ENCODE measurements around the gene NXPE3.

NXPE3 gene

DNA sequence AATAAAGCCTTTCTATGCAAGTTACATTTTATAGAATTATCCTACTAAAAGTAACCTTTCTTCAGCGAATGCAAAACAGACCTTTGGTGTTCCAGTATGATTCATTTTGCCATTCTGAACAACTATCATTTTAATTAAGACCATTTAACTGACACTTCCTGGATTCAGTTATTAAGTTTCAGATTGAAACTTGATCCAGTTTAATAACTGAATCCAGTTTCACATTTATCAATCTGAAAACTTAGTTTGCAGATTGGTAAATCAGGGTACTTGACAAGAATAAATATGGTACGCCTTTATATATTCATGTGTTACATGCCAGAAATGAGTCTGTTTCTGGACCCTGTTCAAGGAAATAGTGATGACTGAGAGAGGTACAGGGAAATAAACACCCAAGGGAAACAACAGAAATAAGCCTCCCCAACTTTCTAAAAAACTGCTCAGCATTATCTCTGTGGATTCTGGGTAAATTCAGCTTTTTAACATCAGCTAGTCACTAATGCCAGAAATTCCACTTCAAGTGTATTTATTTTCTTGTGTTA is 47.0 kb downstream of the NXPE3 start:
- no peak for DNase-seq (ENCODE audit: low read depth in 1 of 2, low spot score in 1 of 2)
- in situ Hi-C loops (cut with HindIII; ENCODE audit: low pct_unique_long_range_greater_than_20kb, low sequenced_read_pairs), result no loop called here
- no peak for TF ChIP-seq JUND (IDR thresholded peaks at IDR 0.05; ENCODE audit: low read depth)

GRCh38 chr3:101827211-101828174 is 48.5 kb downstream of the NXPE3 start:
- no peak for TF ChIP-seq JUND (IDR thresholded peaks at IDR 0.05; ENCODE audit: low read depth)
- DNase-seq (ENCODE audit: low read depth in 1 of 2, low spot score in 1 of 2), result peak in 1 of 2 experiments; percentile 60
- in situ Hi-C loops (cut with HindIII; ENCODE audit: low pct_unique_long_range_greater_than_20kb, low sequenced_read_pairs), result no loop called here

DNA sequence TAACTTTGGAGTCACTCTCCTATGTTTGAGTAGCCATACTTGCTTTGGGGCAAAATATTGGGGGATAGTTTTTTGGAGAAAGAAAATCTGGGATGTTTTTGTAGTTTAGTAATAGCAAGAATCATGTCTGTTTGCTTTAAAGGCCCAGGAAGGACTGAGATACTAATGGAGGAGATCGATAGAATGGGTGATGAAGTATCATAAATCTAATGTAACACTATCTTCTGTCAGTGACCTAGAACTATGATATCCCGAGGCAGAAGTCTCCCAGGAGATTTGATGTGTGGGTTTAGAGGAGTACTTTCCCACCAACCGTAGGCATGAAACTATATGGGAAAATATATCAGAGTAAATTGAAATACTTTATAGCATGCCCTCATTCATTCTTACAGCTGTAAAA is 49.3 kb downstream of the NXPE3 start:
- TF ChIP-seq JUND (IDR thresholded peaks at IDR 0.05; ENCODE audit: low read depth), result no peak
- in situ Hi-C loops (cut with HindIII; ENCODE audit: low pct_unique_long_range_greater_than_20kb, low sequenced_read_pairs), result no loop called here
- no peak for DNase-seq (ENCODE audit: low read depth in 1 of 2, low spot score in 1 of 2)

DNA sequence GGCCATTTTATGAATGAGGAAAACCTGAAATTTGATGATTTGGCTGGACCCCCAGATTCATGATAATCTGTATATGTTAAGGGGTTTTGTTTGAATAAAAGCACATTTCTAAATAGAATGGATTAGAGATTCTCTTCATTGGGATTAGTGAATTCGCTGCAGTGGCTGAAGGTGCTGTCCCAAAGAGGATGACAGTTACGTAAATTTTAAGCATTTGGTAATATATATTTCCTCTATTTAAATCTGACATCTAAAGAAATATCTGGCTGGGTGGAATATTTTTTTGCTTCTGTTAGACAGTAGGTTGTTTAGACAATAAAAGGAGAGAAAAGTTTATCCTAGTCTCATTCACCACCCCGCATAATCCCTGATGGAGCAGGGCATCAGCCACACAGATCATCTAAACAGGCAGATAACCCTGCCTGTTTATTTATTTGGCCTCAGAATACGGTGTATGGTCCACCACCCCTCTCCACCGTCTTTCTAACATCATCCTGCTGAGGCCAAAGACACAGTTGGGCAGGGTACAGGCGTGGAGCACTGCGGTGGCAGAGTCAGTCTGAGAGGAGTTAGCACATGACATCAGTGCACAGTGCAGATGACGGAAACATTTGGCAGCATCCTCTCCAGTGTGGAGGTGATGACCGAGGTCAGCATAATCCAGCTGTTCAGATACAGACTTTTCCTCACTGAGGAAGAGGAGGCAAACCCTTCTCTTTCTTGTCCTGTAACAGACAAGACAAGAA is 49.9 kb downstream of the NXPE3 start:
- in situ Hi-C loops (cut with HindIII; ENCODE audit: low pct_unique_long_range_greater_than_20kb, low sequenced_read_pairs), result no loop called here
- DNase-seq (ENCODE audit: low read depth in 1 of 2, low spot score in 1 of 2), result no peak
- no peak for TF ChIP-seq JUND (IDR thresholded peaks at IDR 0.05; ENCODE audit: low read depth)

GRCh38 chr3:101829437-101829830 is 50.4 kb downstream of the NXPE3 start:
- DNase-seq (ENCODE audit: low read depth in 1 of 2, low spot score in 1 of 2), result no peak
- no peak for TF ChIP-seq JUND (IDR thresholded peaks at IDR 0.05; ENCODE audit: low read depth)
- in situ Hi-C loops (cut with HindIII; ENCODE audit: low pct_unique_long_range_greater_than_20kb, low sequenced_read_pairs), result no loop called here

DNA sequence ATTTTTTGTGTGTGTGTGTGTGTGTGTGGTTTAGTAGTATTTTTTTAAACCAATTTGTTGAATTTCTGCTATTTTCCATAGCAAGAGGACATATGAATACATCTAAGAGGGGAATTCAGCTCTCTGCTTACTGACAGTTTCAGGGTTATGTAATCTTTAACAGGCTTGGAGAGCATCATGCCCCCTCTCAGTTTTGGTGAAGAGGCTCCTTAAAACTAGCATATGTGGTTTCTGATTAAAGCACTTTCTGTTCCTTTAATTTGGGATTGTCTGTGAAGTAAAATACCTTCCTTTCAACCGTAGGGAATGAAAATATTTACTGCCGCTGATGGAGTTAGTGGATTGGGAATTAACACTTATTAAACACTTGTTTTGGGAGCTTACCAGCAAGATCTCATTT is 50.9 kb downstream of the NXPE3 start:
- no peak for DNase-seq (ENCODE audit: low read depth in 1 of 2, low spot score in 1 of 2)
- TF ChIP-seq JUND (IDR thresholded peaks at IDR 0.05; ENCODE audit: low read depth), result no peak
- in situ Hi-C loops (cut with HindIII; ENCODE audit: low pct_unique_long_range_greater_than_20kb, low sequenced_read_pairs), result no loop called here

- TF ChIP-seq JUND (IDR thresholded peaks at IDR 0.05; ENCODE audit: low read depth), result no peak
- in situ Hi-C loops (cut with HindIII; ENCODE audit: low pct_unique_long_range_greater_than_20kb, low sequenced_read_pairs), result no loop called here
- no peak for DNase-seq (ENCODE audit: low read depth in 1 of 2, low spot score in 1 of 2)
Measured at GRCh38 chr3:101833446-101833974, 54.5 kb downstream of the NXPE3 start.

DNA sequence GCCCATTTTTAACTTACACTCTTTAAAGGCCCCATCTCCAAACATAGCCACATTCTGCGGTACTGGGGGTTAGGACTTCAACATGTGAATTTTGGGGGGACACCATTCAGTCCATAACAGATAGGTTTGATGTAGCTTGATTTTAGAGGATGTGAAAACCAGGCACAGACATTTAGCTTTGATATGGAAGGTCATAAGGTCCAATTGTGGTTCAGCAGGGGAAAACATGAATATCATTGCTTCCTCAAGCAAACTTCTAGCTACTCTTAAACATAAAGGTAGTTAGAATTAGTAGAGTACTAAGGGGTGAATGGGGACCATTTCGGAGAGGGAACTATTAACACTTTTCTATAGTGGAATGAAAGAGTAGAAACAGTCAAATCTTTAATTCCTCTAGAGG is 56.7 kb downstream of the NXPE3 start:
- no peak for DNase-seq (ENCODE audit: low read depth in 1 of 2, low spot score in 1 of 2)
- no peak for TF ChIP-seq JUND (IDR thresholded peaks at IDR 0.05; ENCODE audit: low read depth)
- in situ Hi-C loops (cut with HindIII; ENCODE audit: low pct_unique_long_range_greater_than_20kb, low sequenced_read_pairs), result no loop called here

- in situ Hi-C loops (cut with HindIII; ENCODE audit: low pct_unique_long_range_greater_than_20kb, low sequenced_read_pairs), result no loop called here
- TF ChIP-seq JUND (IDR thresholded peaks at IDR 0.05; ENCODE audit: low read depth), result no peak
- DNase-seq (ENCODE audit: low read depth in 1 of 2, low spot score in 1 of 2), result no peak
Measured at GRCh38 chr3:101836160-101836559, 57.1 kb downstream of the NXPE3 start.

DNA sequence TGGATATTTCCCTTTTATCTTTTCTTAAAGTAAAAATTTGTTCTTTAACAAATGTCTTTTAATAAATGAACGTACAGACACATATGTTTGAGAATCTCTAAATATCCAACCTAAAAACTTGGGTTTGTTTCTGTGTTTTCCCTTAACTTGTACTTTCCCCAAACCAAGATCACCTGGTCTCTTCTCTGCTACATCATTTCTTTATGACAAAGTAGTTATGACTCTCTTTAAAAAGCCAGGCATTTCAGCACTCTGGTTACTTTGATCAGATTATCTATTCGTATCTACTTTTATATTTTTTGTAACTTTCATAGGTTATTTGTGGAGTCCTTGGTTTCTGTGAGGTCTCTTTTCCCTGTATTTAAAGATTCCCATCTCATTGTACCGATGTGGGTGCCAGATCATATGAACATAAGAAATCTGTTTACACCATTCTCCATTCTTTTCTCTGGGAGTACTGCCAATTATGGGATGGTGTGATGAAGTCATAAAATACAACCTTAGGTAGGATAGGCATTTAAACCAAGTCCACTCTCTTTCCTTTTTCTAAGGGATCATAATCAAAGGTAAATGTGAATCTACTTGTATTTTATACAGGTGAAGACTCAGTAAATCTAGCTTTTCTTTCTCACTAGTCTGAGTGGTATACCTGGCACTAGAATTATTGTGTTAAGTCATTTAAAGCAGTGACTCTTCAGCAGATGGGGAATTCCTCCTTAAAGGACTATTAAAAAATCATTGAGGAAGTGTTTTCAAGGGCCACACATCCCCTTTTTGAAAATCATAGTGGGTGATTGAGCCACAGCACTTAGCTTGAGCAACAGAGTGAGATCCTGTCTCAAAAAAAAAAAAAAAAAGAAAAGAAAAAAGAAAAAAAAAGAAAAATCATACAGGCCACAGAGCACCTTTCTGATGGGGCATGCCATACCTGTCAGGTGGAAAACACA is 57.9 kb downstream of the NXPE3 start:
- in situ Hi-C loops (cut with HindIII; ENCODE audit: low pct_unique_long_range_greater_than_20kb, low sequenced_read_pairs), result no loop called here
- no peak for TF ChIP-seq JUND (IDR thresholded peaks at IDR 0.05; ENCODE audit: low read depth)
- peak in 1 of 2 experiments; percentile 26 for DNase-seq (ENCODE audit: low read depth in 1 of 2, low spot score in 1 of 2)

GRCh38 chr3:101838691-101839090 is 59.7 kb downstream of the NXPE3 start:
- in situ Hi-C loops (cut with HindIII; ENCODE audit: low pct_unique_long_range_greater_than_20kb, low sequenced_read_pairs), result no loop called here
- no peak for DNase-seq (ENCODE audit: low read depth in 1 of 2, low spot score in 1 of 2)
- TF ChIP-seq JUND (IDR thresholded peaks at IDR 0.05; ENCODE audit: low read depth), result no peak

DNA sequence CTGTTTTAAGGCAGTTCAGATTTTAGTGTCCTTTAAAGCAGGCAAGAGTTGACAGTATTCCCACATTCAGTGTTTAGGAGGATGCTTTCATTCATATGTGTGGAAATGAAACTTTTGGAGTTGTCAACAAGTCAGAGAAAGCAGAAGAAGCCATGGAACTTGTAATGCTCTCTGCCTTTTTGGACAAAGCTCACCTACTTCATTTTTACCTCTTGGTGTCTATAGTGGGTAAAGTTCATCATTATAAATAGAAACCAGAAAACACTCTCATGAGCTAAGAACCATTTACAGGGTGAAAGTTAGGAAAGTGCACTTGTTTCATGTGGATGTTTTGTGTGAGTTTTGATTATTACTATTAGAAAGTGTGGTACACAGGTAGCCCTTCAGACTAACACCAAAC is 61.1 kb downstream of the NXPE3 start:
- DNase-seq (ENCODE audit: low read depth in 1 of 2, low spot score in 1 of 2), result no peak
- in situ Hi-C loops (cut with HindIII; ENCODE audit: low pct_unique_long_range_greater_than_20kb, low sequenced_read_pairs), result no loop called here
- no peak for TF ChIP-seq JUND (IDR thresholded peaks at IDR 0.05; ENCODE audit: low read depth)
